GF-D8 (cell line): ENCODE measurements around the gene TIMP2.
"Not testable (repeated sequence)": the region's sequence is repeated elsewhere in the genome, so short reads cannot be mapped to it uniquely, and the experiment has no call there.

Source experiments
- DNase-seq: peaks from one replicate; lab custom pipeline; 2025; lab: John Stamatoyannopoulos, UW

The TIMP2 gene

DNA sequence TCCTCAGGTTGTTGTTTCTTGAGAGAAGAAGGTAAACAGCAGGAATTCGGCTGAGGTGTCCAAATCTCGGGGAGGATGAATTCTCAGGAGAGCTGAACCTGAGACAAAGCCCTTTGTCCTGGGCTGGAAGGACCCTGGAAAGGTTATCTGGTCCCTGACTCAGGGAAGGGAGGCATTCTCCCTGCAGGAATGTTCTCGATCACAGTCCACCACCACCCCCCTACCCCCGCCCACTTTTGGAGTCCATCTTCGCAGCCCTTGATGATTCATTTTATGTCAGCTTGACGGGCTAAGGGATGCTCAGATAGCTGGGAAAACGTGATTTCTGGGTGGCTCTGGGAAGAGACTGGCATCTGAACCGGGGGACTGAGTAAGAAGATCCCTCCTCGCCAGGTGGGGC, 20.8 kb downstream of the TIMP2 start:
- no peak for DNase-seq

DNA sequence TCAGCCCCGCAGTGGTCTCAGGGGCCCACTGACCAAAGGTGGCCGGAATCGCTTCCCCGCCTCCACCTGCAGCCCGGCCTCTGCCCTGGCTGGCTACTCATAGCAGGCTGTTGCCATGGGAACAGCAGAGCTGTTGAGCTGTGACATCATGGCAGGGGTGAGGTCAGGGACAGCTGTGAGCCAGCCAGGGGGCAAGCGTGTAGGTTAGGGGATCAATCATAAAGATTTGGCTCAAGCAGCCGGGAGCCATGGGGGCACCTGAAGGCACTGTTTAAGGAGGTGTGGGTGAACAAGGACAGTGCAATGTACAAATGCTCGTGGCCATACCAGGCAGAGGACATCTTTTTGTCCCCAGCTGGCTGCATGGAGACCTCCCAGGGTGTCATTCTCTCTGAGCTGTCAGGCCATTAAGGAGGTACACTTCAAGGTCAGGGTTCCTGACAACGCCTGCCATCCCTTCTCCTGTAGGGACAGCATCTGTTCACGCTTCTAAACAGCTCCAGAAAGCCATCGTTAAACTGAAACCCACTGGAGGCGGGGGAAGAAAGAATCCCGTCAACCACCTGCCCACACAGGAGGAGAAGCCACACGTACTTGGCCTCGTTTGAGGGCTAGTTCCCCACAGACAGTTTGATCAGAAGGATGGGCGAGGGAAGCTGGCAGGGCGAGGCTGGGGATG, 21.9 kb downstream of the TIMP2 start, which contains the start of gene CEP295NL:
CEP295NL (minus strand) TSS at position 101 of the 679 bp plus-strand sequence. CDS start 1,373 bp downstream, outside the sequence.
- no peak for DNase-seq

DNA sequence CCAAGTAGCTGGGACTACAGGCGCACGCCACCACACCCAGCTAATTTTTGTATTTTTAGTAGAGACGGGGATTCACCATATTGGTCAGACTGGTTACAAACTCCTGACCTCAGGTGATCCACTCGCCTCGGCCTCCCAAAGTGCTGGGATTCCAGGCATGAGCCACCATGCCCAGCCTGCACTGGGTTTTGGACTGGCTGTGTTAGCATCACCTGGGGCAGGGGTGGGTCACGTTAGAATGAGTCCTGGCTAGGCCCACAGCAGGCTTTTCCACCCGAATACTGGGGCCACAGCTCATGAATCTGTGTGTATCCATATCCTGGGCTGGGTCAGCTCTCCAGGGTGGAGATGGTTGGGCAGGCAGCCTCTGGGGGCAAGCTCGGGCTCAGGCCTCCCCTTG, 23.0 kb downstream of the TIMP2 start:
- not testable (repeated sequence) for DNase-seq

GRCh38 chr17:78901806-78902205, 23.4 kb downstream of the TIMP2 start:
- no peak for DNase-seq

DNA sequence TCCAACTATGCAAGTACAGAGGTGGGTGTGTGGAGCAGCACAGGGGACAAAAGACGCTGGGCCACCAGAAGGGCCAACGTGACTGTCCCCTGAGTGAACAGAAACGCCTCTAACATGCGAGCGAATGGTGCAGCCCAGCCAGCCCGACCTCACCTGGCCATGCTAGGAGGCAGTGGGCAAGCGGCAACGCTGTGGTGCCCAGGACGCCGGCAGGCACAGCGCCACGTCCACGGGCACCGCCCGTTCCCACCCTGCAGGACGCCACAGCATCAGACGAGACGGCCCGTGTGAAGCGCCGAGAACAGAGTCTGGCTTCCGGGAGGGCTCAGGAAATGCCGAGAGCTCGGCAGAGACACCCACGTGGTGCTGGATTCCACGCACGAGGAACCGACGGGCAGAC, 24.4 kb downstream of the TIMP2 start:
- DNase-seq: no peak

GRCh38 chr17:78899361-78900260, 25.6 kb downstream of the TIMP2 start:
- DNase-seq: no peak

- DNase-seq: no peak
Measured at GRCh38 chr17:78898947-78899346, 26.2 kb downstream of the TIMP2 start.

- DNase-seq: no peak
Measured at GRCh38 chr17:78898075-78898836, 26.9 kb downstream of the TIMP2 start.

GRCh38 chr17:78897664-78898047, 27.5 kb downstream of the TIMP2 start:
- no peak for DNase-seq

DNA sequence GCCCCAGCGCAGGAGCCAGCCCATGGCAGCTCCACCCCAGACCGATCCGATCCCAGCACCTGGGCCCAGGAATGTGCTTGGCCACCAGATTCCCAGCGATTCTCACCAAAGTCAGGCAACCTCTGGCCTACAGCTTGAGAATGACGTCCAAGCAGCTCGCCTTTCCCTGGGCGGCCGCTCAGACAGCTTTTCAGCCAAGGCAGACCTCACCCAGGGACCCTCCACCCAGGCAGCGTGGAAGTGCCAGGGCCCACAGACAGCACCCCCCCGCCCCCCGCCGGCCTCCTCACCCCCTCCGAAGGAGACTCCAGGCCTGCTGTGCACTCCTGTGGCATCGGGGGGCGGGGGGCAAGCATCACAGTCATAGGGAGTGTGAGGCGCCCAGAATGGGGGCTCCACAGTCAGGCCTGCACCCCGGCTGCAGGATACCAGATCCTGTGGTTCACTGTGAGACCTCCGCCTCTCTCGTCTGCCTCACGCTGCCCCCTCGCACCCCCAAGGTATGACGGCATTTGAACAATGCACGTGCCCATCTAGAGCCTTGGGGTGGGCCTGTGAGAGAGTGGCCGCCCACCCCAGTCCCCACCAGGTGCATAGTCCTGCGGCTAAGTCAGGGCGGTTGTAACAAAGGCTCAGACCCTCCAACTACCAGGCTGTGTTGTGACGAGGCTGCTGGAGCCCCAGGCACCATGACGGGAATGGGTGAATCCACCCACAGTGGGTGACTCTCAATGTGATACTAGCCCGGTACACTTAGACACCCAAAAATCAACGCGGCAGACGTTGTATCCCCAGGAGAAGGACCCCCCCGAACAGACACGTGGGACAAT, 28.1 kb downstream of the TIMP2 start:
- no peak for DNase-seq

DNA sequence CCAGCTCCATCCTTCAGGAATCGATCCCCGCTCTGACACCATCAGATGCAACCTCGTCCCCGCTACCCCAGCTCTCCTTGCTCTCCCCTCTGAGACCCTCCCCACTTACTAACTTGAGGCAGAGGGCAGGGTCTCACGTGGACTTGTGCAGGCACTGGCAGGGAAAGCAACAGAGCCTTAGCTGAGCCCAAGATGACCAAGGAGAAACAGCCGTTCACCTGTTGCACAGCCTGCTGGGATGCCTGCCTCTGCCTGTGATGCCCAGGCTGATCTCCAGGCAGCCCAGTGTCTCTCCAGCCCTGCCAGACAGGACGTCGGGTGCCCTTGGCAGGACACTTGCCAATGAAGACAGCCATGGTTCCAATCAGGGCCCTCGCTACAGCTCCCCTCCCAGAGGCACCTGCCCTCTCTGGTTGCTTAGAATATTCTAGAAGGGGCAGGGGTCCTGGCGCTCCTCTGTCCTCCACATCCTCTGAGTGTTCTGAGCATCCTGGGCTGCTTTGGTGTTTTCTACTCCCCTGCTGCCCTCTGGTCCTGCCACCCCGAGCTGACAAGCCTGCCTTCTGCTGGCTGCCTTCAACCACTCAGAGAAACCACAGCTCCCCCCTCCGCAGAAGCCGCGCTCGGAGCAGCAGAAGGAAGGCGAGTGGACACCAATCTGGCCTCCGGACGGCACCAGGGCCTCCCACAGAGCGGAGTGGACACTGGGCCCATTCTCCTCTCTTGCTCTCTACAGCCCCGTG, 28.9 kb downstream of the TIMP2 start:
- no peak for DNase-seq

GRCh38 chr17:78895322-78895721, 29.9 kb downstream of the TIMP2 start:
- DNase-seq: no peak

DNA sequence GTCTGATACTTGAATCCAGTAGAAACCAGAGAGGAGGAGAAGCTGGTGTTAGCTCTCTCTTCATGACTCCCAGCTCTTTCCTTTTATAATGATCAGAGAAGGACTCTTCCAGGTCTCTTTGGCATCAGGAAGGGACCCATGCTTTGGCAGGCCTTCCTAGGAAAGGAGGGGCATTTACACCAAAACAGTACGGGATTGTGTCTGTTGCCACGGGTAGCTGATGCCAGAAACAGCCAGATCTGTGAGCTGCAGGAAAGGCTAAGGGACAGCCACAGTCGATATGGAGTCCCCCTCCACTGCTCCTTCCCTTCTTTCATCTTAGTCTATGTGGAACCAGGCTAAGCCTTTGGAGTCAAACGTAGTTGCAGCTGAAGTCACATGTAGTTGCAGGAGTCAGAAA, 31.5 kb downstream of the TIMP2 start:
- DNase-seq: no peak

GRCh38 chr17:78892936-78893379, 32.2 kb downstream of the TIMP2 start:
- DNase-seq: peak; percentile 50

- peak; percentile 36 for DNase-seq
Measured at GRCh38 chr17:78892520-78892919, 32.7 kb downstream of the TIMP2 start.

DNA sequence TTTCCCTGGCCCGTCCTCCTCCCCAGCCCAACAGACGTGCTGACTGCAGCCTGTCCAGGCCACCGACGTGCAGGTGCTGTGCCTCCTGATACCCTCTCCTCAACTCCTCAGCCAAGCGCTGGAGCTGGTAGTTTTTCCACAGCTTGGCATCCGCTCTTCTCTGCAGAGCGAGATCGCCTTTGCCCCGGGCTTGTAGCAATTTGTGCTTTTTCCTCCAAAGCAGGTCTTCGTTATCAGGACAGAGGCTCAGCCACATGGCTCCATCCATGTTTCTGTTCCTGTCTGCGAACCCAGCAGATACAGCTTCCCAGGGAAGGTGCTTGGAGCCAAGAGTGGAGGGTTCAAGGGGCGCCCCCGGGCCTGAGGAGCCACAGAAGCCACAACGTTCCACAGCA, 33.1 kb downstream of the TIMP2 start:
- no peak for DNase-seq

GRCh38 chr17:78891406-78892061, 33.7 kb downstream of the TIMP2 start:
- no peak for DNase-seq

- peak; percentile 96 for DNase-seq
Measured at GRCh38 chr17:78890498-78890897, 34.7 kb downstream of the TIMP2 start.

DNA sequence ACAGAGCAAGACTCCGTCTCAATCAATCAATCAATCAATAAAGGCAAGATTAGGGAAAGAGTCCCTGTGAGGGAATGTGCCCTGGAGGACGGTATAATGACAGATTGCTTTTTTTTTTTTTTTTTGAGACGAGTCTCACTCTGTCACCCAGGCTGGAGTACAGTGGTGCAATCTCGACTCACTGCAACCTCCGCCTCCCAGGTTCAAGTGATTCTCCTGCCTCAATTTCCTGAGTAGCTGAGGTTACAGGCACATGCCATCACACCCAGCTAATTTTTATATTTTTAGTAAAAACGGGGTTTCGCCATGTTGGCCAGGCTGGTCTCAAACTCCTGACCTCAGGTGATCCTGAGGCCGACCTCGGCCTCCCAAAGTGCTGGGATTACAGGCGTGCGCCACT, 35.1 kb downstream of the TIMP2 start:
- not testable (repeated sequence) for DNase-seq

DNA sequence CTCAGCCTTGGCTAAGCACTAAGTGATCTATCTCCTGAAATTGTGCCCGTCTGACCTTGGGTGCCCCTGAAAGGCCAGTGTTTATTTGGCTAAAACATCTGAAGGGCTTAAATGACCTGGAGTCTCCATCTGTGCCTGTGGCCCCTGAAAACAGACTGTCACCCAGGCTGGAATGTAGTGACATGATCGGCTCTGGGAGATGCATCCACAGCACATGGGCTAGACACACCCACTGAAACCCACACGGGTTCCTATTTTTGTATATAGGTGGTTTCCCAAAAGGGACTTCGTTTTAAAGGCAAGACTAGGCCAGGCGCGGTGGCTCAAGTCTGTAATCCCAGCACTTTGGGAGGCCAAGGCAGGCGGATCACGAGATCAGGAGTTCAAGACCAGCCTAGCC, 35.7 kb downstream of the TIMP2 start:
- no peak for DNase-seq
